GM23338 (cell line): ENCODE results near the gene CFAP410. TPM values are rescaled to one million over a fixed set of nuclear protein-coding genes. Genes with fewer than 3 reads are reported as not detected.

Experiments
- ATAC-seq: fragments of 200-7000 bp; cut with Tn5 transposase; 3 replicates; pipeline ENCODE4 v1.9.1; 2020
- DNase-seq: peaks from one replicate; pipeline ENCODE4 v3.0.0-alpha.2; 2015; ENCODE audit warnings: low spot score
- H2AFZ ChIP-seq: fragments of 200-600 bp; sonication (generic); 2 replicates; pipeline ENCODE4 v1.8.0; 2016; ENCODE audit warnings: antibody characterized with exemption, mild to moderate bottlenecking, moderate library complexity
- H3F3A ChIP-seq: fragments of 200-600 bp; sonication (generic); replicated peaks from 2 replicates; pipeline ENCODE4 v1.8.0; 2017; ENCODE audit warnings: antibody characterized with exemption, mixed run types, low read depth
- H3K27ac ChIP-seq: fragments of 200-600 bp; sonication (generic); 2 replicates; pipeline ENCODE4 v1.6.1; 2016; ENCODE audit warnings: low read depth
- H3K27me3 ChIP-seq: fragments of 200-600 bp; sonication (generic); 2 replicates; pipeline ENCODE4 v1.8.0; 2016; ENCODE audit warnings: mild to moderate bottlenecking, mixed run types, moderate library complexity; ENCODE audit not compliant: insufficient read depth
- H3K36me3 ChIP-seq: fragments of 200-600 bp; sonication (generic); 2 replicates; pipeline ENCODE4 v1.8.0; 2016; ENCODE audit warnings: mild to moderate bottlenecking; ENCODE audit not compliant: insufficient read depth
- H3K4me1 ChIP-seq: fragments of 200-600 bp; sonication (generic); 2 replicates; pipeline ENCODE4 v1.8.0; 2016; ENCODE audit warnings: mild to moderate bottlenecking, moderate library complexity; ENCODE audit not compliant: insufficient read depth
- H3K4me2 ChIP-seq: fragments of 200-600 bp; sonication (generic); 2 replicates; pipeline ENCODE4 v1.7.1; 2017; ENCODE audit warnings: mixed run types
- H3K4me3 ChIP-seq: fragments of 200-600 bp; sonication (generic); 2 replicates; pipeline ENCODE4 v1.6.1; 2016; ENCODE audit warnings: mixed run types
- H3K79me2 ChIP-seq: fragments of 200-600 bp; sonication (generic); replicated peaks from 2 replicates; pipeline ENCODE4 v1.8.0; 2017; ENCODE audit warnings: mild to moderate bottlenecking; ENCODE audit not compliant: insufficient read depth
- H3K9me2 ChIP-seq: fragments of 200-600 bp; sonication (generic); 2 replicates; pipeline ENCODE4 v1.8.0; 2017; ENCODE audit not compliant: insufficient read depth
- H4K20me1 ChIP-seq: fragments of 200-600 bp; sonication (generic); replicated peaks from 2 replicates; pipeline ENCODE4 v1.8.0; 2017; ENCODE audit warnings: mild to moderate bottlenecking; ENCODE audit not compliant: insufficient read depth
- H3K27ac Mint-ChIP-seq: 2 replicates; pipeline ENCODE4 v1.8.0; 2020; ENCODE audit warnings: inconsistent platforms, mild to moderate bottlenecking, moderate library complexity, mixed read lengths
- H3K27me3 Mint-ChIP-seq: 3 replicates; pipeline ENCODE4 v1.8.0; 2022; ENCODE audit warnings: low read depth, mild to moderate bottlenecking, moderate library complexity, mixed read lengths, inconsistent platforms; ENCODE audit not compliant: insufficient read depth, poor library complexity
- H3K36me3 Mint-ChIP-seq: 3 replicates; pipeline ENCODE4 v1.8.0; 2021; ENCODE audit warnings: low read depth, mild to moderate bottlenecking, inconsistent platforms, moderate library complexity, mixed read lengths
- H3K4me1 Mint-ChIP-seq: 3 replicates; pipeline ENCODE4 v1.8.0; 2020; ENCODE audit warnings: mild to moderate bottlenecking, inconsistent platforms, mixed read lengths
- H3K4me3 Mint-ChIP-seq: 3 replicates; pipeline ENCODE4 v1.8.0; 2021; ENCODE audit warnings: moderate library complexity, mild to moderate bottlenecking, inconsistent platforms, mixed read lengths
- H3K9me3 Mint-ChIP-seq: 3 replicates; pipeline ENCODE4 v1.8.0; 2020; ENCODE audit warnings: moderate library complexity, mild to moderate bottlenecking, inconsistent platforms, mixed read lengths
- CREB1 ChIP-seq: fragments of 250-450 bp; sonication (Bioruptor Pico); IDR thresholded peaks from 2 replicates; pipeline ENCODE4 v1.5.0; 2020; ENCODE audit warnings: low read depth, mild to moderate bottlenecking, moderate library complexity
- CTCF ChIP-seq, 2 experiments: fragments of 200-600 bp in 1 of 2; sonication (generic) in 1 of 2; conservative IDR thresholded peaks; 2 replicates each; pipeline versions ENCODE4 v1.5.1 to v1.6.1; 2016 to 2017; ENCODE audit warnings: antibody characterized with exemption in 2 of 2, low read depth in 2 of 2, mild to moderate bottlenecking in 2 of 2, moderate library complexity in 1 of 2
- ETS1 ChIP-seq: IDR thresholded peaks from 2 replicates; pipeline ENCODE4 v1.6.1; 2016; ENCODE audit warnings: antibody characterized with exemption
- EZH2 ChIP-seq: fragments of 200-600 bp; sonication (generic); IDR thresholded peaks from one replicate; pipeline ENCODE4 v1.8.0; 2017; ENCODE audit warnings: antibody characterized with exemption, mild to moderate bottlenecking, low read depth; ENCODE audit not compliant: unreplicated experiment
- EZH2phosphoT487 ChIP-seq: fragments of 200-600 bp; sonication (generic); IDR thresholded peaks from one replicate; pipeline ENCODE4 v1.8.1; 2018; ENCODE audit warnings: antibody characterized with exemption; ENCODE audit not compliant: unreplicated experiment
- JUNB ChIP-seq: IDR thresholded peaks from one replicate; pipeline ENCODE4 v1.6.1; 2016; ENCODE audit warnings: antibody characterized with exemption; ENCODE audit not compliant: unreplicated experiment
- NANOG ChIP-seq: IDR thresholded peaks from 2 replicates; pipeline ENCODE4 v1.6.1; 2016; ENCODE audit warnings: antibody characterized with exemption, borderline replicate concordance
- POLR2AphosphoS5 ChIP-seq: IDR thresholded peaks from 2 replicates; pipeline ENCODE4 v1.6.1; 2016; ENCODE audit warnings: antibody characterized with exemption, low read depth
- REST ChIP-seq: IDR thresholded peaks from one replicate; pipeline ENCODE4 v1.6.1; 2018; ENCODE audit warnings: antibody characterized with exemption; ENCODE audit not compliant: unreplicated experiment
- STAT1 ChIP-seq: IDR thresholded peaks from one replicate; pipeline ENCODE4 v1.6.1; 2016; ENCODE audit warnings: antibody characterized with exemption; ENCODE audit not compliant: unreplicated experiment
- ZNF114 ChIP-seq: fragments of 250-450 bp; sonication (Bioruptor Pico); IDR thresholded peaks from 2 replicates; pipeline ENCODE4 v1.5.0; 2020; ENCODE audit warnings: mild to moderate bottlenecking, moderate library complexity
- ZNF331 ChIP-seq: fragments of 250-450 bp; sonication (Bioruptor Pico); IDR thresholded peaks from 2 replicates; pipeline ENCODE4 v1.5.0; 2020; ENCODE audit warnings: low read depth, mild to moderate bottlenecking, moderate library complexity
- ZNF462 ChIP-seq: fragments of 250-450 bp; sonication (Bioruptor Pico); IDR thresholded peaks from 2 replicates; pipeline ENCODE4 v1.5.0; 2020; ENCODE audit warnings: mild to moderate bottlenecking, moderate library complexity
- polyA plus RNA-seq: library from polyadenylated mRNA; unstranded; fragments of >200 nt; fragmentation: Nextera tagmentation; extraction: Ambion mirVana; gene quantifications from 2 replicates; pipeline ENCODE4 v1.2.1, GENCODE V29; 2016
- total RNA-seq: library from RNA; depleted of rRNA; stranded (reverse); fragments of >200 nt; shearing (Covaris generic); gene quantifications from 2 replicates; pipeline ENCODE4 v1.2.3, GENCODE V29; 2014

CFAP410 gene
- total and polyA plus RNA-seq, 2 experiments from 2014 or later = 11.0 to 24.0 TPM

GRCh38 chr21:44306936-44307704 is 32.1 kb downstream of the CFAP410 start:
- H3K4me3 Mint-ChIP-seq = no peak overlapping the region
- no peaks in the 10 kb centered on the region for H3F3A ChIP-seq
- H3K36me3 ChIP-seq = no peaks in the 10 kb centered on the region
- no peak overlapping the region for H2AFZ ChIP-seq
- no peak overlapping the region for H3K4me3 ChIP-seq
- no peaks in the 10 kb centered on the region for H3K9me3 Mint-ChIP-seq
- no peaks in the 10 kb centered on the region for H3K79me2 ChIP-seq
- H3K27ac Mint-ChIP-seq = no peak overlapping the region
- H3K4me1 Mint-ChIP-seq = peaks cover 12% of the 10 kb centered on the region
- H4K20me1 ChIP-seq = no peaks in the 10 kb centered on the region
- peaks cover 6% of the 10 kb centered on the region for H3K36me3 Mint-ChIP-seq
- H3K27ac ChIP-seq = no peak overlapping the region
- DNase-seq (no peak), ATAC-seq (no peak)
- peaks cover 2% of the 10 kb centered on the region for H3K27me3 Mint-ChIP-seq
- H3K4me2 ChIP-seq = no peak overlapping the region
- no peaks in the 10 kb centered on the region for H3K9me2 ChIP-seq
- TF ChIP-seq REST (no peak), ZNF331 (no peak), CREB1 (no peak), CTCF (conservative IDR thresholded peaks at IDR 0.05; ENCODE audit: low read depth in 2 of 2) (no peak), NANOG (no peak), ZNF462 (CRISPR knock-in tag) (no peak), ZNF114 (CRISPR knock-in tag) (no peak), STAT1 (no peak), EZH2phosphoT487 (no peak), POLR2AphosphoS5 (no peak), EZH2 (no peak), JUNB (no peak), ETS1 (no peak)
- H3K27me3 ChIP-seq = no peaks in the 10 kb centered on the region
- H3K4me1 ChIP-seq = no peaks in the 10 kb centered on the region
